Measurements from ENCODE around the gene PKP4. TPM values are rescaled to one million over a fixed set of nuclear protein-coding genes. Genes with fewer than 3 reads are reported as not detected.

PKP4 gene
- total RNA-seq, 1 donor from 2014 or later, result 83.9 TPM

DNA sequence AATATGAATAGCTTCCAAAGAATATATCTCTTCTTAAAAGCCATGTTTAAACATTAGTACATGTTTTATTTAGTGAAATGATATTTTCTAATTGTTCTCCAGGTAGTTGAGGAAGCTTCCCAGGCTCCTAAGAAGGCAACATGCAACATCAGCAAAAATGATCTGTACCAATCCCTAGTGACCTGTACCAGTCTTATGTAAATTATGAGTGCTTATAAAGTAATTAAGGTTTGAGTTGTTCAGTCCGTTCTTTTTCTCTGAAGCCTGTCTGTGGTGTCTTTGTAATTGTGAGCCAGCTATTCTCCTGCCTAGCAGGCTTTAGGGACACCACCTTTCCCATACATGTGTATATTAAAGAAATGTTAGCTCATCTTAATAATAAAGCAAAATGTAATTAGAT lies 98.2 kb downstream of the PKP4 start:
- H3K4me2 ChIP-seq, result no peak overlapping the region
- H3K36me3 ChIP-seq, result no peaks in the 10 kb centered on the region
- H3K27ac ChIP-seq, result no peak overlapping the region
- TF ChIP-seq, protein P1, sequence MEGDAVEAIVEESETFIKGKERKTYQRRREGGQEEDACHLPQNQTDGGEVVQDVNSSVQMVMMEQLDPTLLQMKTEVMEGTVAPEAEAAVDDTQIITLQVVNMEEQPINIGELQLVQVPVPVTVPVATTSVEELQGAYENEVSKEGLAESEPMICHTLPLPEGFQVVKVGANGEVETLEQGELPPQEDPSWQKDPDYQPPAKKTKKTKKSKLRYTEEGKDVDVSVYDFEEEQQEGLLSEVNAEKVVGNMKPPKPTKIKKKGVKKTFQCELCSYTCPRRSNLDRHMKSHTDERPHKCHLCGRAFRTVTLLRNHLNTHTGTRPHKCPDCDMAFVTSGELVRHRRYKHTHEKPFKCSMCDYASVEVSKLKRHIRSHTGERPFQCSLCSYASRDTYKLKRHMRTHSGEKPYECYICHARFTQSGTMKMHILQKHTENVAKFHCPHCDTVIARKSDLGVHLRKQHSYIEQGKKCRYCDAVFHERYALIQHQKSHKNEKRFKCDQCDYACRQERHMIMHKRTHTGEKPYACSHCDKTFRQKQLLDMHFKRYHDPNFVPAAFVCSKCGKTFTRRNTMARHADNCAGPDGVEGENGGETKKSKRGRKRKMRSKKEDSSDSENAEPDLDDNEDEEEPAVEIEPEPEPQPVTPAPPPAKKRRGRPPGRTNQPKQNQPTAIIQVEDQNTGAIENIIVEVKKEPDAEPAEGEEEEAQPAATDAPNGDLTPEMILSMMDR (IDR thresholded peaks at IDR 0.05), result no peak
- no peak for TF ChIP-seq EZH2 (IDR thresholded peaks at IDR 0.05)
- no peak for TF ChIP-seq EZH2phosphoT487 (IDR thresholded peaks at IDR 0.05)
- H3K9ac ChIP-seq, result no peak overlapping the region
- H3K79me2 ChIP-seq (ENCODE audit: low read depth), result no peaks in the 10 kb centered on the region
- no peak overlapping the region for H2AFZ ChIP-seq (replicated peaks)
- no peaks in the 10 kb centered on the region for H3K4me1 Mint-ChIP-seq
- H3K4me1 ChIP-seq, result no peaks in the 10 kb centered on the region
- no peak for DNase-seq (ENCODE audit: low spot score)
- no peak overlapping the region for H3K27ac Mint-ChIP-seq
- H3K36me3 Mint-ChIP-seq, result peaks cover 14% of the 10 kb centered on the region
- H3K4me3 ChIP-seq, result no peak overlapping the region
- H3K27me3 Mint-ChIP-seq (ENCODE audit: insufficient read depth, low read depth), result peaks cover 2% of the 10 kb centered on the region
- no peak overlapping the region for H3K4me3 Mint-ChIP-seq
- no peaks in the 10 kb centered on the region for H3K9me3 Mint-ChIP-seq
- H4K20me1 ChIP-seq (ENCODE audit: low read depth), result no peaks in the 10 kb centered on the region
- no peaks in the 10 kb centered on the region for H3F3A ChIP-seq (ENCODE audit: low read depth)
- H3K27me3 ChIP-seq, result no peaks in the 10 kb centered on the region
- no peaks in the 10 kb centered on the region for H3K9me3 ChIP-seq (ENCODE audit: low read depth)

GRCh38 chr2:158556124-158556523 lies 99.4 kb downstream of the PKP4 start:
- no peak for TF ChIP-seq EZH2phosphoT487 (IDR thresholded peaks at IDR 0.05)
- Histone ChIP-seq H3K4me2 (no peak overlapping the region), H3K4me3 (no peak overlapping the region), H3K9me3 (ENCODE audit: low read depth) (no peaks in the 10 kb centered on the region), H2AFZ (replicated peaks) (no peak overlapping the region), H3F3A (ENCODE audit: low read depth) (no peaks in the 10 kb centered on the region), H3K36me3 (no peaks in the 10 kb centered on the region), H3K79me2 (ENCODE audit: low read depth) (no peaks in the 10 kb centered on the region), H3K9ac (no peak overlapping the region), H4K20me1 (ENCODE audit: low read depth) (no peaks in the 10 kb centered on the region), H3K27me3 (no peaks in the 10 kb centered on the region), H3K4me1 (no peaks in the 10 kb centered on the region), H3K27ac (no peak overlapping the region)
- H3K4me1 Mint-ChIP-seq, result no peaks in the 10 kb centered on the region
- H3K27ac Mint-ChIP-seq, result no peak overlapping the region
- H3K9me3 Mint-ChIP-seq, result no peaks in the 10 kb centered on the region
- H3K27me3 Mint-ChIP-seq (ENCODE audit: insufficient read depth, low read depth), result peaks cover 2% of the 10 kb centered on the region
- no peak overlapping the region for H3K4me3 Mint-ChIP-seq
- H3K36me3 Mint-ChIP-seq, result peaks cover 14% of the 10 kb centered on the region
- DNase-seq (ENCODE audit: low spot score), result no peak

DNA sequence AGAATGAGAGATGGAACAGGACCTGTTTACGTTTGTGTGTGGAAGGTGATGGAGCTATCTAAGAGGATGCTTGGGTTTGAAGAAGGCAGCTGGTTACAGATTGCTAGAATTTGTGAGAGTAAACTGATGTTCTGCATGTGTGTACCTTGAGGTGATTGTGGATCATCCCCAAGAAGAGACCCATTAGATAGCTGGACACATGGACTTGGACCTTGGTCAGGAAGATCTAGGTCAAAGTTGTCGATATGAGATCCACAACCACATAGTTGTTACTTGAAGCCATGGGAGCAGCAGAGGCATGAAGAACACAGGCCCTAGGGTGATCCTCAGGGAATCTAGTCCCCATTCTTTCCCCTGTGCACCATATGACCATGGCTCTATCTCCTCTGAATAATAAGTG lies 101.0 kb downstream of the PKP4 start:
- Histone ChIP-seq H3K4me3 (no peak overlapping the region), H3K9ac (no peak overlapping the region), H4K20me1 (ENCODE audit: low read depth) (no peaks in the 10 kb centered on the region), H3K4me1 (no peaks in the 10 kb centered on the region), H3K27me3 (no peaks in the 10 kb centered on the region), H3K27ac (no peak overlapping the region), H3F3A (ENCODE audit: low read depth) (no peaks in the 10 kb centered on the region), H3K4me2 (no peak overlapping the region), H2AFZ (replicated peaks) (no peak overlapping the region), H3K79me2 (ENCODE audit: low read depth) (no peaks in the 10 kb centered on the region), H3K9me3 (ENCODE audit: low read depth) (no peaks in the 10 kb centered on the region), H3K36me3 (no peaks in the 10 kb centered on the region)
- Mint-ChIP-seq H3K4me3 (no peak overlapping the region), H3K36me3 (peaks cover 8% of the 10 kb centered on the region), H3K4me1 (no peaks in the 10 kb centered on the region), H3K27me3 (ENCODE audit: insufficient read depth, low read depth) (peaks cover 2% of the 10 kb centered on the region), H3K27ac (no peak overlapping the region), H3K9me3 (no peaks in the 10 kb centered on the region)
- TF ChIP-seq, protein P1 (IDR thresholded peaks at IDR 0.05), result no peak
- TF ChIP-seq EZH2 (IDR thresholded peaks at IDR 0.05) (no peak), EZH2phosphoT487 (IDR thresholded peaks at IDR 0.05) (no peak)
- no peak for DNase-seq (ENCODE audit: low spot score)

GRCh38 chr2:158559252-158559651 lies 102.5 kb downstream of the PKP4 start:
- H3K27ac Mint-ChIP-seq, result no peak overlapping the region
- Histone ChIP-seq H3K9ac (no peak overlapping the region), H3K4me1 (no peaks in the 10 kb centered on the region), H4K20me1 (ENCODE audit: low read depth) (no peaks in the 10 kb centered on the region), H3K4me3 (no peak overlapping the region), H3K79me2 (ENCODE audit: low read depth) (no peaks in the 10 kb centered on the region), H2AFZ (replicated peaks) (no peak overlapping the region), H3K27me3 (no peaks in the 10 kb centered on the region), H3K36me3 (no peaks in the 10 kb centered on the region), H3F3A (ENCODE audit: low read depth) (no peaks in the 10 kb centered on the region), H3K9me3 (ENCODE audit: low read depth) (no peaks in the 10 kb centered on the region), H3K27ac (no peak overlapping the region), H3K4me2 (no peak overlapping the region)
- no peak for DNase-seq (ENCODE audit: low spot score)
- H3K27me3 Mint-ChIP-seq (ENCODE audit: insufficient read depth, low read depth), result peaks cover 2% of the 10 kb centered on the region
- no peaks in the 10 kb centered on the region for H3K9me3 Mint-ChIP-seq
- peaks cover 1% of the 10 kb centered on the region for H3K36me3 Mint-ChIP-seq
- H3K4me1 Mint-ChIP-seq, result no peaks in the 10 kb centered on the region
- no peak overlapping the region for H3K4me3 Mint-ChIP-seq
- TF ChIP-seq, protein P1 (IDR thresholded peaks at IDR 0.05), result no peak
- no peak for TF ChIP-seq EZH2phosphoT487 (IDR thresholded peaks at IDR 0.05)
- no peak for TF ChIP-seq EZH2 (IDR thresholded peaks at IDR 0.05)
